ENCODE measurements around the gene KIAA0040. TPM values are rescaled to one million over a fixed set of nuclear protein-coding genes. Genes with fewer than 3 reads are reported as not detected.

KIAA0040 gene
- total and polyA plus RNA-seq, 4 experiments from 2014 or later, result 28.7 to 53.8 (median 34.9) TPM

GRCh38 chr1:175157200-175157599 is 35.4 kb downstream of the KIAA0040 start:
- Histone ChIP-seq H3K4me3 (ENCODE audit: low read length in 2 of 2) (no peak overlapping the region), H3K27ac (ENCODE audit: low read depth, low read length) (no peak overlapping the region), H3K9me3 (ENCODE audit: control insufficient read depth in 1 of 2, low read length in 2 of 2) (no peaks in the 10 kb centered on the region), H3K36me3 (ENCODE audit: insufficient read depth, low read length) (peaks cover 13% of the 10 kb centered on the region), H3K27me3 (ENCODE audit: insufficient read depth, low read length) (no peaks in the 10 kb centered on the region), H3K4me1 (ENCODE audit: insufficient read depth, low read length) (peaks cover 13% of the 10 kb centered on the region)
- POLR2A ChIA-PET (ENCODE audit: partially characterized antibody), result interaction anchor here (1.1 to 2.0 kb wide), 3 partner anchors 13 to 162 kb away, joined by 3 to 5 read pairs (median 4); no protein-coding TSS in a partner anchor
- peaks cover 10 to 11% of the 10 kb centered on the region in 2 donors for H3K27me3 Mint-ChIP-seq
- intact Hi-C loops (cut with micrococcal nuclease), result no loop called here
- peaks cover 39% of the 10 kb centered on the region in 2 donors for H3K36me3 Mint-ChIP-seq
- no peaks in the 10 kb centered on the region for H3K9me3 Mint-ChIP-seq
- H3K4me3 Mint-ChIP-seq, result no peak overlapping the region
- DNase-seq, result no peak
- CTCF ChIA-PET (ENCODE audit: partially characterized antibody), result interaction anchor here (0.7 to 8.5 kb wide), 9 partner anchors 12 to 181 kb away, joined by 3 to 417 read pairs (median 25); partner anchors contain the start of gene KIAA0040
- H3K4me1 Mint-ChIP-seq, result peaks cover 13 to 33% (median 22%) of the 10 kb centered on the region in 4 donors
- H3K27ac Mint-ChIP-seq, result peak overlapping the region in 2 of 7 donors; percentile 20 to 60

GRCh38 chr1:175155936-175156335 is 36.6 kb downstream of the KIAA0040 start:
- H3K27ac Mint-ChIP-seq, result peak overlapping the region in 1 of 7 donors; percentile 21
- CTCF ChIA-PET (ENCODE audit: partially characterized antibody), result interaction anchor here (0.7 to 8.5 kb wide), 29 partner anchors 9 to 185 kb away, joined by 3 to 417 read pairs (median 6); partner anchors contain the start of genes KIAA0040 and MRPS14

DNA sequence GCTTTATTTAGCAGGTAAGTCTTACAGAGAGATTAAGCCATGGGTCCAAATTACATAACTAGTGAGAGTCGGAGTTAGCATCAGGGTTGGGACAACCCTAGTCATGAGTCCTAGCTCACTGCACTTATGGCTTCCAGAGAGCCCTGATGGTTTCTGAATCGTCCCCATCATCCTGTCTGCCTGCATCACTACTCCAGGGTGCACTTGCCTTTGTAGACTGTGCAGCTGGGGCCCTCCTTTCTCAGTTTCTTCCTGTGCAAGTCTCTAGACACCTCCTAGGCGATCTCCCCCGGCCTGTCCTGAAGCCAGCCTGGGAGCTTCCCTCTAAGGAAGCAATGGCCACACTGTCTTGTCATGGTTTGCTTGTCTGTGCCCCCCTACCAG is 37.1 kb downstream of the KIAA0040 start:
- Mint-ChIP-seq H3K27ac (peak overlapping the region in 2 of 7 donors; percentile 21 to 90), H3K27me3 (peaks cover 23 to 24% of the 10 kb centered on the region in 2 donors), H3K4me1 (peaks cover 12 to 25% (median 18%) of the 10 kb centered on the region in 4 donors), H3K36me3 (peaks cover 24 to 25% of the 10 kb centered on the region in 2 donors), H3K9me3 (no peaks in the 10 kb centered on the region), H3K4me3 (no peak overlapping the region)
- intact Hi-C loops (cut with micrococcal nuclease), result loop anchor here (1.0 to 2.0 kb wide), 4 partner anchors 37 to 183 kb away; partner anchors contain the start of gene KIAA0040
- Histone ChIP-seq H3K9me3 (ENCODE audit: control insufficient read depth in 1 of 2, low read length in 2 of 2) (no peaks in the 10 kb centered on the region), H3K27me3 (ENCODE audit: insufficient read depth, low read length) (no peaks in the 10 kb centered on the region), H3K27ac (ENCODE audit: low read depth, low read length) (no peak overlapping the region), H3K4me3 (ENCODE audit: low read length in 2 of 2) (no peak overlapping the region), H3K36me3 (ENCODE audit: insufficient read depth, low read length) (peaks cover 7% of the 10 kb centered on the region), H3K4me1 (ENCODE audit: insufficient read depth, low read length) (peaks cover 13% of the 10 kb centered on the region)
- no peak for DNase-seq
- ChIA-PET POLR2A (ENCODE audit: partially characterized antibody) (interaction anchor here (0.8 to 2.5 kb wide), 12 partner anchors 11 to 165 kb away, joined by 3 to 9 read pairs (median 4); partner anchors contain the start of gene CACYBP), CTCF (ENCODE audit: partially characterized antibody) (interaction anchor here (0.7 to 8.5 kb wide), 43 partner anchors 9 to 286 kb away, joined by 3 to 417 read pairs (median 6); partner anchors contain the start of genes KIAA0040 and MRPS14)

More at GRCh38 chr1:175155936-175156335, 36.6 kb downstream of the KIAA0040 start:
- no peak for DNase-seq
- no peaks in the 10 kb centered on the region for H3K9me3 Mint-ChIP-seq
- Histone ChIP-seq H3K27me3 (ENCODE audit: insufficient read depth, low read length) (no peaks in the 10 kb centered on the region), H3K4me3 (ENCODE audit: low read length in 2 of 2) (no peak overlapping the region), H3K4me1 (ENCODE audit: insufficient read depth, low read length) (peaks cover 13% of the 10 kb centered on the region), H3K36me3 (ENCODE audit: insufficient read depth, low read length) (peaks cover 11% of the 10 kb centered on the region), H3K27ac (ENCODE audit: low read depth, low read length) (no peak overlapping the region), H3K9me3 (ENCODE audit: control insufficient read depth in 1 of 2, low read length in 2 of 2) (no peaks in the 10 kb centered on the region)
- no peak overlapping the region for H3K4me3 Mint-ChIP-seq
- H3K36me3 Mint-ChIP-seq, result peaks cover 28 to 29% of the 10 kb centered on the region in 2 donors
- POLR2A ChIA-PET (ENCODE audit: partially characterized antibody), result interaction anchor here (0.8 to 2.5 kb wide), 7 partner anchors 12 to 163 kb away, joined by 3 to 8 read pairs (median 3); partner anchors contain the start of gene CACYBP
- H3K4me1 Mint-ChIP-seq, result peaks cover 13 to 25% (median 18%) of the 10 kb centered on the region in 4 donors
- peaks cover 20% of the 10 kb centered on the region in 2 donors for H3K27me3 Mint-ChIP-seq
- intact Hi-C loops (cut with micrococcal nuclease), result loop anchor here (1.0 to 2.0 kb wide), 4 partner anchors 37 to 182 kb away; partner anchors contain the start of gene KIAA0040

DNA sequence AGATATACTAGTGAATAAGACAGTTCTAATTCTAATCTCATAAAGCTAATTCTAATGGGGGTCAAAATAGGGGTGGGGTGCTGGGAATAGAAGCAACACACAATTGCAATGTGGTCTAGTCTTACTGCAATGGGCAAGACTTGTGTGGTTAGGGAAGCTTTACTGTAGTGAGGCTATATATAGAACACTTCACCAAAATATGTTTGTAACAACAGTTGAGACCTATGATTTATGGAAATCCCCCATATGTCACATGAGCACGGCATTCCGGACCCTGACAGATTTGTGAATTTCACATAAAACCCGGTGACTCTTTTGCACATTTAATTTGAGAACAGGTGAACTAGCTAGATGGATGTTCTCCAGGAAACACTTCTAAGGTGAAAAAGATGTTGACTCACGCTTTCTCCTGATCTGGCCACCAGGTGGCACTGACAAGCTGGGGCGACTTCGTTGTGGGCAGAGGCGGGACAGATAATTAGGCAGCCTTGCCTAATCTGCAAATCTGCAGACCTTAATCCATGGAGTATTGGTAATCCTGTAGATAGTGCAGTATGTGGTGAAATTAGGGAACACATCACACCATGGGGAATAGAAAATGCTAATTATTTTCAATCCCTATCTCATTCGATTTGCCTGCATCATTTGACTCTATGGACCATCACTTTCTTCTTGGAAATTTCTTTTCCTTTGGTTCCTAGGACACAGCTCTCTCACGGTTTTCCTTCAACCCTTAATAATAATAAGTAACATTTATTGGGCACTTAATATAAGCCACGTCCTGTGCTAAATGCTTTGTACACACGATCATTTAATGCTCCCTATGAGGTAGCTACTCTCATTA is 37.7 kb downstream of the KIAA0040 start:
- peaks cover 25 to 26% of the 10 kb centered on the region in 2 donors for H3K27me3 Mint-ChIP-seq
- H3K27ac ChIP-seq (ENCODE audit: low read depth, low read length), result no peak overlapping the region
- no peak overlapping the region for H3K4me3 ChIP-seq (ENCODE audit: low read length in 2 of 2)
- peaks cover 18% of the 10 kb centered on the region in 2 donors for H3K36me3 Mint-ChIP-seq
- peak; percentile 60 to 70 (median 66) for DNase-seq
- no peak overlapping the region for H3K27ac Mint-ChIP-seq
- H3K4me1 Mint-ChIP-seq, result peaks cover 12 to 23% (median 17%) of the 10 kb centered on the region in 4 donors
- peaks cover 13% of the 10 kb centered on the region for H3K4me1 ChIP-seq (ENCODE audit: insufficient read depth, low read length)
- peaks cover under 1% of the 10 kb centered on the region for H3K36me3 ChIP-seq (ENCODE audit: insufficient read depth, low read length)
- H3K9me3 ChIP-seq (ENCODE audit: control insufficient read depth in 1 of 2, low read length in 2 of 2), result no peaks in the 10 kb centered on the region
- H3K9me3 Mint-ChIP-seq, result no peaks in the 10 kb centered on the region
- intact Hi-C loops (cut with micrococcal nuclease), result loop anchor here (1.0 to 5.0 kb wide), 5 partner anchors 38 to 327 kb away; partner anchors contain the start of gene KIAA0040
- no peaks in the 10 kb centered on the region for H3K27me3 ChIP-seq (ENCODE audit: insufficient read depth, low read length)
- CTCF ChIA-PET (ENCODE audit: partially characterized antibody), result interaction anchor here (0.6 to 8.5 kb wide), 47 partner anchors 9 to 395 kb away, joined by 3 to 417 read pairs (median 5); partner anchors contain the start of genes KIAA0040 and MRPS14
- H3K4me3 Mint-ChIP-seq, result no peak overlapping the region
- POLR2A ChIA-PET (ENCODE audit: partially characterized antibody), result interaction anchor here (0.8 to 2.5 kb wide), 10 partner anchors 10 to 166 kb away, joined by 3 to 9 read pairs (median 4); partner anchors contain the start of gene CACYBP

DNA sequence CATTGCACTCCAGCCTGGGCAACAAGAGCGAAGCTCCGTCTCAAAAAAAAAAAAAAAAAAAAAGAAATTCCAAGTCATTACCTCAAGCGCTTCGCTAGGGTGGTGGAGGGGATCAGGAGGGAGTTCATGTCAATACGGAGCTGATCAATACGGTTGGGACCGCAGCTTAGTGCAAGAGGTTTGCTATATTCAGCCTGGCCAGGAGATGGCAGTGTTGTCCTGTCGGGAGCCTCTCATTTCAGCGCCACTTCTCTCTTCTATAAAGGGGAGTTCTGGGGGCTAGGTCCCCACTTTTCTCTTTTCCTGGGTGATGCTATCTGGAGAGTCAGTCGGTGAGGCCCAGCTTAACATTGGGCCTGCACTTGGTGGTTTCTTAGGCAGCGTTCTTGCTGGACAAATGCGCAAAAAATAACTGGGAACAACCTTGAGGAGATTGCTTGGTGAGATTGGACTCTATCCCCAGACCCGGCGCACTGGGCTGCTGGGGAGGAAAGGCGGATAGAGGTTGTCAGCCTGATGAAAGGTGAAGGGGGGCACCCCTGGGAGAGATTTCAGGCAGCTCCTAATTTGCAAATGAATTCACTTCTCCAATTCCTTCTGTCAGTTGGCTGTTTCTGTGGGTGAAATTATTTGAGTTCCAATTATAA is 40.4 kb downstream of the KIAA0040 start:
- ChIA-PET CTCF (ENCODE audit: partially characterized antibody) (interaction anchor here (0.7 to 9.9 kb wide), 72 partner anchors 9 to 1540 kb away, joined by 3 to 490 read pairs (median 5); partner anchors contain the start of gene MRPS14), POLR2A (ENCODE audit: partially characterized antibody) (interaction anchor here (0.6 to 1.4 kb wide), 3 partner anchors 166 to 249 kb away, joined by 3 to 7 read pairs (median 4); no protein-coding TSS in a partner anchor)
- H3K9me3 Mint-ChIP-seq, result no peaks in the 10 kb centered on the region
- DNase-seq, result peak; percentile 56 to 66 (median 60)
- Histone ChIP-seq H3K9me3 (ENCODE audit: control insufficient read depth in 1 of 2, low read length in 2 of 2) (no peaks in the 10 kb centered on the region), H3K4me3 (ENCODE audit: low read length in 2 of 2) (no peak overlapping the region), H3K27me3 (ENCODE audit: insufficient read depth, low read length) (no peaks in the 10 kb centered on the region), H3K36me3 (ENCODE audit: insufficient read depth, low read length) (no peaks in the 10 kb centered on the region), H3K27ac (ENCODE audit: low read depth, low read length) (no peak overlapping the region), H3K4me1 (ENCODE audit: insufficient read depth, low read length) (peaks cover 13% of the 10 kb centered on the region)
- no peak overlapping the region for H3K4me3 Mint-ChIP-seq
- peak overlapping the region in 1 of 7 donors; percentile 1 for H3K27ac Mint-ChIP-seq
- intact Hi-C loops (cut with micrococcal nuclease), result loop anchor here (1.0 to 5.0 kb wide), 2 partner anchors 330 to 921 kb away; no protein-coding TSS in a partner anchor
- no peaks in the 10 kb centered on the region for H3K36me3 Mint-ChIP-seq
- H3K4me1 Mint-ChIP-seq, result peaks cover 12 to 18% (median 17%) of the 10 kb centered on the region in 4 donors
- peaks cover 26 to 27% of the 10 kb centered on the region in 2 donors for H3K27me3 Mint-ChIP-seq

DNA sequence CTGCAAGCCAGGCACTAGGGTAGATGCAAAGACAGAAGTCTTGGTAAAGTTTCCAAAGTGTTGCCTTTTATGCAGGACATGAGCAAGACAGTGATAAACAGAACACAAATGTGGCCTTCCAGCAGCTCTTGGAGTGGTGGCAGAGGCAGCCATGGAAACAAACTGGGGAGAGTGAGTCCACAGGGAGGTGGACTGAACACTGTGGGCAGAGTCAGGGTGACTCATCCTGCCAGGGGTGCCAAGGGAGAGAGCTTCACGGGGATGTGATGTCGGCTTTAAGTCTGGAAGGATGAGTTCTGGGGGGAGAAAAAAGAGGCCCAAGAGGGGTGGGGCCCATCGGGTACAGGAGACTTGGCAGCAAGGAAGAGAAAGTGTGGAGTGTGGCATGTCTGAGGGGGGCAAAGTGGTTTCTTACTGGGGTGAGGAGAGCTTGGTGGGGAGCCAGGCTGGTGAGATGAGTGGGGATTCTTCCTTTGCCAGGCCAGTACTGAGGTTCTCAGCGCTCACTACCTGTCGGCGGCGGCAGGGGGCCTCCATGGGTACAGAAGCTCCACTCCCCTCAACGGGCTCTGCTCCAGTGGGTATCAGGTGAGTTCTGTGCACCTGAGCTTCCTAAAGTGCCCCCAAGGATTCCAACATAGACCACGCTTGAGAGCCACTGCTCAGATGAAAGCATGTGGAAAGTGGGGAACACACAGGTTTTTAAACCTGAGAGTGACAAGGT is 41.8 kb downstream of the KIAA0040 start:
- H3K36me3 ChIP-seq (ENCODE audit: insufficient read depth, low read length), result no peaks in the 10 kb centered on the region
- H3K4me1 ChIP-seq (ENCODE audit: insufficient read depth, low read length), result peaks cover 12% of the 10 kb centered on the region
- H3K27ac ChIP-seq (ENCODE audit: low read depth, low read length), result no peak overlapping the region
- Mint-ChIP-seq H3K36me3 (no peaks in the 10 kb centered on the region), H3K4me1 (peaks cover 10 to 20% (median 16%) of the 10 kb centered on the region in 4 donors), H3K27me3 (peaks cover 28 to 29% of the 10 kb centered on the region in 2 donors), H3K27ac (peak overlapping the region in 1 of 7 donors; percentile 65), H3K9me3 (no peaks in the 10 kb centered on the region), H3K4me3 (no peak overlapping the region)
- ChIA-PET CTCF (ENCODE audit: partially characterized antibody) (interaction anchor here (0.9 to 9.9 kb wide), 30 partner anchors 8 to 929 kb away, joined by 3 to 490 read pairs (median 4); no protein-coding TSS in a partner anchor), POLR2A (ENCODE audit: partially characterized antibody) (no interaction called here)
- DNase-seq, result no peak
- intact Hi-C loops (cut with micrococcal nuclease), result loop anchor here (5.0 kb wide), 1 partner anchor 332 kb away; no protein-coding TSS in a partner anchor
- no peaks in the 10 kb centered on the region for H3K9me3 ChIP-seq (ENCODE audit: control insufficient read depth in 1 of 2, low read length in 2 of 2)
- H3K27me3 ChIP-seq (ENCODE audit: insufficient read depth, low read length), result no peaks in the 10 kb centered on the region
- no peak overlapping the region for H3K4me3 ChIP-seq (ENCODE audit: low read length in 2 of 2)

Data from CD4-positive, alpha-beta memory T cell (primary cell).